Measurements from ENCODE around the gene TAAR1. TPM values are rescaled to one million over a fixed set of nuclear protein-coding genes. Genes with fewer than 3 reads are reported as not detected.

The TAAR1 gene
- total RNA-seq, 1 experiment from 2014 or later: not detected

DNA sequence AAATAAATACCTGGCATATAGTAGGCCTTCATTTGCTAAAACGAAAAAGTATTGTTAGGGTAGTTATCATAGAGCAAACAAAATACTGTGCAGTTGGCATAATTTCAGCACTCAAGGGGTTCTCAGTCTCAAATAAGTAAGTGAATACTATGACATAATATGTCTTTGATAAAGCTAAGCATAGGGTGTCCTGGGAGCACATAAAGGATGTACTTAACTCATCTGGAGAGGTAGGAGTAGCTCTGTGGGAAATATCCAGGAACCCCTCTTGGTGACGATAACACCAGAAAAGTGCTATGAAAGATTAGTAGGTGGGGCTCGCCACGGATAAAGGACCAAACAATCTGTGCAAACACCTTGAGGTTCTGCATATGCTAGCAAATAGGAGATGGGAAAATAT is 31.7 kb upstream of the TAAR1 start:
- no peak for TF ChIP-seq ATF1 (CRISPR knock-in tag; IDR thresholded peaks at IDR 0.05)
- no peak for TF ChIP-seq ZMAT4 (CRISPR knock-in tag; IDR thresholded peaks at IDR 0.05)
- no peak for TF ChIP-seq AFF4 (CRISPR knock-in tag; IDR thresholded peaks at IDR 0.05; ENCODE audit: borderline replicate concordance)
- TF ChIP-seq, protein P1, sequence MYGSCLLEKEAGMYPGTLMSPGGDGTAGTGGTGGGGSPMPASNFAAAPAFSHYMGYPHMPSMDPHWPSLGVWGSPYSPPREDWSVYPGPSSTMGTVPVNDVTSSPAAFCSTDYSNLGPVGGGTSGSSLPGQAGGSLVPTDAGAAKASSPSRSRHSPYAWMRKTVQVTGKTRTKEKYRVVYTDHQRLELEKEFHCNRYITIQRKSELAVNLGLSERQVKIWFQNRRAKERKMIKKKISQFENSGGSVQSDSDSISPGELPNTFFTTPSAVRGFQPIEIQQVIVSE (CRISPR knock-in tag; IDR thresholded peaks at IDR 0.05; ENCODE audit: borderline replicate concordance): no peak
- TF ChIP-seq, protein P2, sequence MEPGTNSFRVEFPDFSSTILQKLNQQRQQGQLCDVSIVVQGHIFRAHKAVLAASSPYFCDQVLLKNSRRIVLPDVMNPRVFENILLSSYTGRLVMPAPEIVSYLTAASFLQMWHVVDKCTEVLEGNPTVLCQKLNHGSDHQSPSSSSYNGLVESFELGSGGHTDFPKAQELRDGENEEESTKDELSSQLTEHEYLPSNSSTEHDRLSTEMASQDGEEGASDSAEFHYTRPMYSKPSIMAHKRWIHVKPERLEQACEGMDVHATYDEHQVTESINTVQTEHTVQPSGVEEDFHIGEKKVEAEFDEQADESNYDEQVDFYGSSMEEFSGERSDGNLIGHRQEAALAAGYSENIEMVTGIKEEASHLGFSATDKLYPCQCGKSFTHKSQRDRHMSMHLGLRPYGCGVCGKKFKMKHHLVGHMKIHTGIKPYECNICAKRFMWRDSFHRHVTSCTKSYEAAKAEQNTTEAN (CRISPR knock-in tag; IDR thresholded peaks at IDR 0.05): no peak
- TF ChIP-seq GABPB1 (CRISPR knock-in tag; IDR thresholded peaks at IDR 0.05): no peak
- TF ChIP-seq NFE2L1 (CRISPR knock-in tag; IDR thresholded peaks at IDR 0.05): no peak
- TF ChIP-seq, protein P3, sequence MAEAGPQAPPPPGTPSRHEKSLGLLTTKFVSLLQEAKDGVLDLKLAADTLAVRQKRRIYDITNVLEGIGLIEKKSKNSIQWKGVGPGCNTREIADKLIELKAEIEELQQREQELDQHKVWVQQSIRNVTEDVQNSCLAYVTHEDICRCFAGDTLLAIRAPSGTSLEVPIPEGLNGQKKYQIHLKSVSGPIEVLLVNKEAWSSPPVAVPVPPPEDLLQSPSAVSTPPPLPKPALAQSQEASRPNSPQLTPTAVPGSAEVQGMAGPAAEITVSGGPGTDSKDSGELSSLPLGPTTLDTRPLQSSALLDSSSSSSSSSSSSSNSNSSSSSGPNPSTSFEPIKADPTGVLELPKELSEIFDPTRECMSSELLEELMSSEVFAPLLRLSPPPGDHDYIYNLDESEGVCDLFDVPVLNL (CRISPR knock-in tag; IDR thresholded peaks at IDR 0.05; ENCODE audit: borderline replicate concordance, low read depth): no peak
- TF ChIP-seq HMGA2 (CRISPR knock-in tag; IDR thresholded peaks at IDR 0.05): no peak
- TF ChIP-seq, protein P4, sequence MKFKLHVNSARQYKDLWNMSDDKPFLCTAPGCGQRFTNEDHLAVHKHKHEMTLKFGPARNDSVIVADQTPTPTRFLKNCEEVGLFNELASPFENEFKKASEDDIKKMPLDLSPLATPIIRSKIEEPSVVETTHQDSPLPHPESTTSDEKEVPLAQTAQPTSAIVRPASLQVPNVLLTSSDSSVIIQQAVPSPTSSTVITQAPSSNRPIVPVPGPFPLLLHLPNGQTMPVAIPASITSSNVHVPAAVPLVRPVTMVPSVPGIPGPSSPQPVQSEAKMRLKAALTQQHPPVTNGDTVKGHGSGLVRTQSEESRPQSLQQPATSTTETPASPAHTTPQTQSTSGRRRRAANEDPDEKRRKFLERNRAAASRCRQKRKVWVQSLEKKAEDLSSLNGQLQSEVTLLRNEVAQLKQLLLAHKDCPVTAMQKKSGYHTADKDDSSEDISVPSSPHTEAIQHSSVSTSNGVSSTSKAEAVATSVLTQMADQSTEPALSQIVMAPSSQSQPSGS (CRISPR knock-in tag; IDR thresholded peaks at IDR 0.05; ENCODE audit: borderline replicate concordance, low read depth): no peak
- no peak for TF ChIP-seq RELA (CRISPR knock-in tag; IDR thresholded peaks at IDR 0.05; ENCODE audit: borderline replicate concordance)
- TF ChIP-seq ZNF671 (CRISPR knock-in tag; IDR thresholded peaks at IDR 0.05): no peak
- H3K4me3 Mint-ChIP-seq: no peak overlapping the region
- POLR2A ChIA-PET: no interaction called here
- DNase-seq (ENCODE audit: low spot score): no peak
- H3K27ac Mint-ChIP-seq: no peak overlapping the region
- H3K9me3 Mint-ChIP-seq: peaks cover 2% of the 10 kb centered on the region
- ATAC-seq: no peak
- H3K36me3 Mint-ChIP-seq: peaks cover under 1% of the 10 kb centered on the region
- H3K27me3 Mint-ChIP-seq (ENCODE audit: low read depth): no peaks in the 10 kb centered on the region
- CTCF ChIA-PET: no interaction called here
- H3K4me1 Mint-ChIP-seq: no peaks in the 10 kb centered on the region

- Mint-ChIP-seq H3K4me1 (peaks cover 9% of the 10 kb centered on the region), H3K9me3 (peaks cover 4% of the 10 kb centered on the region; the same call in 1 of the 2 replicates), H3K36me3 (no peaks in the 10 kb centered on the region), H3K27me3 (ENCODE audit: low read depth) (no peaks in the 10 kb centered on the region), H3K27ac (no peak overlapping the region), H3K4me3 (no peak overlapping the region)
- no peak for TF ChIP-seq SMAD3 (CRISPR knock-in tag; IDR thresholded peaks at IDR 0.05; ENCODE audit: borderline replicate concordance)
- no peak for TF ChIP-seq CTCF (IDR thresholded peaks at IDR 0.05)
- CTCF ChIA-PET: no interaction called here
- DNase-seq (ENCODE audit: low spot score): no peak
- ATAC-seq: no peak
- POLR2A ChIA-PET: no interaction called here
Observed at GRCh38 chr6:132687306-132687705, 28.3 kb upstream of the TAAR1 start.

All from WTC11 (cell line).